Measurements from ENCODE around the gene COL20A1.

Gene COL20A1

DNA sequence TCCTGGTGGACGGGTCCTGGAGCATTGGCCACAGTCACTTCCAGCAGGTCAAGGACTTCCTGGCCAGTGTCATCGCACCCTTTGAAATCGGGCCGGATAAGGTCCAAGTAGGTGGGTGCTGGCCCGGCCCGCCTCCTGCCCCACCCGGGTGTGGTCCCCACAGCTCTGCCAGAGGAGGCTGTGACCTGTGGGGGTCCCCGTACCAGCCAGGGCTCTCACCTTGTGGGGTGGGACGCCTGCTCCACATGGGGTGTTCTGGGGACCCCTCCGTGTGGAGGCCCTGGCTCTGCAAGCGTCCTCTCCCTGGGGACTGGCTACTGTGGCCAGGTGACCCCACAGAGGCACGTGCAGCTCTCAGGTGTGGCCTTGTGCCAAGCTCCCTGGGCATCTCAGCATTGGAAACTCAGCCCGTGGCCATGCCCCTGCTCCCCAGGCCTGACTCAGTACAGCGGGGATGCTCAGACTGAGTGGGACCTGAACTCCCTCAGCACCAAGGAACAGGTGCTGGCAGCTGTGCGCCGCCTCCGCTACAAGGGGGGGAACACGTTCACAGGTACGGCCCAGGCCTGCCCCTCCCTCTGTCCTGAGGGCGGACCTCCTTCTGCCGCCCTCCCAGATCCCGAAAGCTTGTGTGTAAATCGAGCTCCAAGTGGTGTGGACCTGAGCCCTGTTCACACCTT is 14.7 kb downstream of the COL20A1 start:
- no peak for DNase-seq (ENCODE audit: low read depth in 2 of 2)

- DNase-seq (ENCODE audit: low read depth in 2 of 2): no peak
These were observed 15.4 kb downstream of the COL20A1 start for GRCh38 chr20:63308218-63308911.

DNA sequence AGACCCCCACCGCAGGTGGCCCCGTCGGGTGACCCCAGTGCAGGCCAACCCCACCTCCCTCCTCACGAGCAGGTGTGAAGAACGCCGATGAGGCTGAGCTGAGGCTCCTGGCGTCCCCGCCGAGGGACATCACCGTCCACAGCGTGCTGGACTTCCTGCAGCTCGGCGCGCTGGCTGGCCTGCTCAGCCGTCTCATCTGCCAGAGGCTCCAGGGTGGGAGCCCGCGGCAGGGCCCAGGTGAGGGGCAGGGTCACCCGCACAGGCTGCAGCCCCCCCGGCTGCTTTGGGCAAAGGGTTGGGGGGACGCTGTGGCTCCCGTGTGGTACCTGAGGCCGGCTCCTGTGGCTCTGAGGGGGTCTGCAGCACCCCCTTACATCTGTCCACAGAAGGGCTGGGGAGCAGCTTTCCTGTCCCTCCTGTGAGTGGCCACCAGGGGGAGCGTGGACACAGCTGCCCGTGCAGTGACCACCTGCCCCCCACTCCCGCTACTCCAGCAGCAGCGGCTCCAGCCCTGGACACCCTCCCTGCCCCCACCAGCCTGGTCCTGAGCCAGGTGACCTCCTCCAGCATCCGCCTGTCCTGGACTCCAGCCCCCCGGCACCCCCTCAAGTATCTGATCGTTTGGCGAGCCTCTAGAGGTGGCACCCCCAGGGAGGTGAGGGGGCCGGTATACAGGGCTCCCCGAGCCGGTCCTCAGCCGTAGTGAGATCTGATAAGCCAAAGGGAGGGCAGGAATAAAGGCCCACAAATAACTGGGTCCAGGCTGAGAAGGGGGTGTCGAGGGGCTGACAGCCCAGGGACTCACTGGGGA is 16.5 kb downstream of the COL20A1 start:
- no peak for DNase-seq (ENCODE audit: low read depth in 2 of 2)

- DNase-seq (ENCODE audit: low read depth in 2 of 2): no peak
These were observed 17.4 kb downstream of the COL20A1 start for GRCh38 chr20:63310265-63310991.

GRCh38 chr20:63311186-63311832 is 18.3 kb downstream of the COL20A1 start:
- DNase-seq (ENCODE audit: low read depth in 2 of 2): no peak

DNA sequence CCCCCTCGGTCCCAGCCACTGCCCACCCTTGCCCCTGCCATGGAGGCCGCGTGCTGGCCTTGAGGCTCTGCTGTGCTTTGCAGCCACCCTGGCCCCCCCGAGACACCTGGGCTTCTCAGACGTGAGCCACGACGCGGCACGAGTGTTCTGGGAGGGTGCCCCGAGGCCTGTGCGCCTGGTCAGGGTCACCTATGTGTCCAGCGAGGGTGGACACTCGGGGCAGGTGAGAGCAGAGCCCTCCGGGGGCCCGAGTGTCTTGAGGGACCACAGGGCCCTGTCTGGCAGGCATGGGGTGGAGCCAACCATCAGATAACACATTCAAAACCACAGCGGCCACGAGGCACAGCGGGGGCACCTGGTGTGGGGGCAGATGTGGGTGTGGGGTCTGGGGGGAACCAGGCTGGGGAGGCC is 18.9 kb downstream of the COL20A1 start:
- no peak for DNase-seq (ENCODE audit: low read depth in 2 of 2)

DNA sequence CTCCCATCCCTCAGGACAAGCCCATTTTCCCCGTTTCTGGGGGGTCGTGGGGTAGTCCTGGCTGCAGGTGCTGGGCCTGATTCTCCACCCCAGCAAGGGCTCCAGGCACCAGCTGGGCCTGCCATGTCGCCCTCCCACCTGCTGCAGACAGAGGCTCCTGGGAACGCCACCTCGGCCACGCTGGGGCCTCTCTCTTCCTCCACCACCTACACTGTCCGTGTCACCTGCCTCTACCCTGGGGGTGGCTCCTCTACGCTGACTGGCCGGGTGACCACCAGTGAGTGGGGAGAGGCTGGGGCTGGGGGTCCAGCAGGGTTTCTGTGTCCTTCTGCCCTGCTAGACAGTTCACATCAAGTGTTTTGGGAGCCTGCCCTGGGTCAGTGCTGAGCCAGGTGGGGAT is 19.3 kb downstream of the COL20A1 start:
- DNase-seq (ENCODE audit: low read depth in 2 of 2): no peak

DNA sequence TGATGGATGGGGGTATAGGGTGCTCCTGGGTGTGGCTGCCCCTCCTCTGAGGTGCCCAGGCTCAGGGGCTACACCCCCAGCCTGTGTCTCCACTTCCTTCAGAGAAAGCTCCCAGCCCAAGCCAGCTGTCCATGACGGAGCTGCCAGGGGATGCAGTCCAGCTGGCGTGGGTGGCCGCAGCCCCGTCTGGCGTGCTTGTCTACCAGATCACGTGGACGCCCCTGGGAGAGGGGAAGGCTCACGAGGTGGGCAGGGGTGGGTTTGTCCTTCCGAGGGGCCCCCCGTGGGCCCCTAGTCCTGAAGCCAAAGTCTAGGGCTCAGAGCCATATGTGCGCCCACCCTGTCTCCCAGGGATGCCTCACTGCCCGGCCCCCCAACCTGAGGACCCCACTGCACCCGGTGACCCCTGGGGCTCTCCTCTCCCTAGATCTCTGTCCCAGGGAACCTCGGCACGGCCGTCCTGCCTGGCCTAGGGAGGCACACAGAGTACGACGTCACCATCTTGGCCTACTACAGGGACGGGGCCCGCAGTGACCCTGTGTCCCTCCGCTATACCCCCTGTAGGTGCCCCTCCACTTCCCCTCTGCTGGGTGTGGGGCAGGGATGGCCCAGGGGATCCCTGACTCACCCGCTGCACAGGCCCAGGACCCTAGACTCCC is 19.8 kb downstream of the COL20A1 start:
- DNase-seq (ENCODE audit: low read depth in 2 of 2): no peak

DNA sequence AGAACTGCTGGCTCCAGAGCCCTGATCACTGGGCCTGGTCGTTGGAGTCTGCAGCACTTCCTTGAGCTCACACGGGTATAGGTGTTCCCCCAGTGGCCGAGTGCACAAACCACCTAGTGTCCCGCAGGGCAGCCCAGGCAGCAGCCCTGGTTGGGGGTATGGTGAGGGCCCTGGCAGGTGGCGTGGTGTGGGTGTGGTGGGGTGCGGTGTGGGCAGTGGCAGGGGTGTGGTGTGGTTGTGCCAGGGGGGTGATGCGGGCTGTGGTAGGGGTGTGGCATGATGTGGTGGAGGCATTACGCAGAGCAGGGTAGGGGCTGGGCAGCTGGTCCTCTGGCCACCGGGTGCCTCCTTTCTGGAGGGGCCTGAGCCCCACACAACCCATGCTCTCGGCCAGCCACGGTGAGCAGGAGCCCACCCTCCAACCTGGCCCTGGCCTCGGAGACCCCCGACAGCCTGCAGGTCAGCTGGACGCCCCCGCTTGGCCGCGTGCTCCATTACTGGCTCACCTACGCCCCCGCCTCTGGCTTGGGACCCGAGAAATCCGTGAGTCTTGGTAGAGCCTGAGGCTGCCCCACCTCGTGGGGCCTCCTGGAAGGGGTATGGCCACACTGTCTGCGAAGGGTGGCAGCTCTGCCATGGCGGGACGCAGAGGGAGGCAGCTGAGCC is 20.5 kb downstream of the COL20A1 start:
- DNase-seq (ENCODE audit: low read depth in 2 of 2): no peak

- DNase-seq (ENCODE audit: low read depth in 2 of 2): no peak
These were observed 21.1 kb downstream of the COL20A1 start for GRCh38 chr20:63314015-63314471.

DNA sequence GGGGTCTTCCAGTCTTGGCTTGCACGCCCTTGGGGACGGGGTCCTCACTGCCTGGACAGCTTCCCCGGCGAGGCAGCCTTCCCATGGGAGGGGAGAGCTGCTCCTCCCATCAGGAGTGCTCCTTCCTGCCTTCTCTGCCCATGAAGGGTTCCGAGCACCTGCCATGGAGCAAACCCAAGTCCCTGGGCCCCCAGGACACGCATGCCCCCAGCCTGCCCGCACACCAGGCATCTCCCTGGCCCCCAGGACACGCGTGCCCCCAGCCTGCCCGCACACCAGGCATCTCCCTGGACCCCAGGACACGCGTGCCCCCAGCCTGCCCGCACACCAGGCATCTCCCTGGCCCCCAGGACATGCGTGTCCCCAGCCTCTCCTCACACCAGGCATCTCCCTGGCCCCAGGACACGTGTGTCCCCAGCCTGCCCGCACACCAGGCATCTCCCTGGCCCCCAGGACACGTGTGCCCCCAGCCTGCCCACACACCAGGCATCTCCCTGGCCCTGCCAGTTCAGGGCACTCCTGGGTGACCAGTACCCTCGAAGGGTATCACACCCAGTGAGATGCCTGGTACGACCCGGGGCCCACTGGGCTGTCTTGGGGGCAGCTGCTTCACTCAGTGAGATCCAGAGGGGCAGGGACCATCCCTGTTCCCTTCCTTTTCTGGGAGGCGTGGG is 21.7 kb downstream of the COL20A1 start:
- DNase-seq (ENCODE audit: low read depth in 2 of 2): no peak

DNA sequence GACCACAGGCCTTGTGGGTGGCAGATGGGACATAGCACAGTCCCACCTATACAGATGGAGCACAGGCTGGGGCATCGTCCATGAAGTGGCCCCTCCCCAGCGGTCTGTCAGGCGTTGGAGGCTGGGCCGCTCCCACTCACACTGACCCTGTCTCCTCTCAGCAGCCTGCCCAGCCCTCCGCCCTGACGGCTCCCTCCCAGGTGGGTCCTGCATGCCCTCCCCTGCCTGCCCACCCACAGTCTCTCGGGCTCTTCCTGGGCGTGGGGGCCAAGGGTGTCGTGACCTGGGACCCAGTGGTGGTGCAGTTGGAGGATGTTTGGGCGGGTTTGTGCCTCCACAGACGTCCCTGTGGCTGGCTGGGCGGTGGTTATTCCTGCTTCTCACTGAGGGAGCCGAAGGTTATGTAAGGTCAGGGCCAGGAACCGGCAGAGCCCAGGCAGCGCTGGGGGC is 22.3 kb downstream of the COL20A1 start:
- DNase-seq (ENCODE audit: low read depth in 2 of 2): no peak

- DNase-seq (ENCODE audit: low read depth in 2 of 2): no peak
These were observed 22.9 kb downstream of the COL20A1 start for GRCh38 chr20:63315731-63316491.

- no peak for DNase-seq (ENCODE audit: low read depth in 2 of 2)
These were observed 23.5 kb downstream of the COL20A1 start for GRCh38 chr20:63316502-63316921.

DNA sequence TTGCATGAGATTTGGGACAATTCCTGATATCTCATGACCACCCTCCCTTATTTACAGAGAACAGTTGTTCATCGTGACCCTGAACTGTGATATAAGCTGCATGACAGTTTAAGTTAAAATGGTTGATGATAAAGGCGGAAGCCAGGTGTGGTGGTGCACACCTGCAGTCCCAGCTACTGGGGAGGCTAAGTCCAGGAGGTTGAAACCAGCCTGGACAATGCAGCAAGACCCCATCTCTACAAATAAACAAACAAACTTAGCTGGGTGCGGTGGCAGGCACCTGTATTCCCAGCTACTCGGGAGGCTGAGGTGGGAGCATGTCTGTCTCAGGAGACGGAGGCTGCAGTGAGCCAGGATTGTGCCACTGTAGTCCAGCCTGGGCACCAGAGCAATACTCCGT is 24.1 kb downstream of the COL20A1 start:
- no peak for DNase-seq (ENCODE audit: low read depth in 2 of 2)

GRCh38 chr20:63317601-63318291 is 24.8 kb downstream of the COL20A1 start:
- no peak for DNase-seq (ENCODE audit: low read depth in 2 of 2)

DNA sequence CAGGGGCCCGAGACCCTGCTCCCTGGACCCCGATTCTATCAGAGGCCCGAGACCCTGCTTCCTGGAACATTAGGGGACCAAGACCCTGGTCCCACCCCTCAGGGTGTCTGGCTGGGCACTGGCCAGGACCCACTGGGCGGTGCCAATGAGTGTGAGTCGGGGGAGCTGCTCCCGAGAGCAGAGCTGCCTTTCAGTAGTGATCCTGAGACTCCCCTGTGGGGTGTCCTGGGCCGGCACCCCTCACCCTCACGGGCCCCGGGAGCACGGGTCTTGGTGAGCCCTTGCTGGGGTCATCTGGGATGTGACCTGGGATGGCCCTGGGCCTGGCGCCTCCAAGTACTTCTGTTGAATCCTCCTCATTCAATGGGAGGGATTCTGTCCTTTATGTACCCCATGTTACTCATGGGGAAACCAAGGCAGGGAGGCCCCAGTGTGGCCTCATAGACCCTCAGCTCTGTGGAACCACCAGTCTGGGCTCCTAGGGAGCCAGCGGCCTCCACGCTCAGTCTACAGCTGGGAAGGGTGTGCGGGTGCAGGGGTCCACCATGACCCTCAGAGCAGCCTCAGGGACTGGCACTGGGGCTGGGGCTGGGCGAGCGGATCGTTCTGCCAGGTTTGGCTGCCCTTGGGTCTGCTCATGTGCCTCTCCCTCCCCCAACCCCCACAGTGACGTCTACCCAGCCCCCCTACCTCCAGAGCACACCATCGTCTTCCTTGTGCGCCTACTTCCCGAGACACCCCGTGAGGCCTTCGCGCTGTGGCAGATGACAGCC is 25.6 kb downstream of the COL20A1 start:
- no peak for DNase-seq (ENCODE audit: low read depth in 2 of 2)
